Measurements from ENCODE around the gene HTN1.

GRCh38 chr4:70002507-70002906 lies 47.7 kb upstream of the HTN1 start:
- TF ChIP-seq RAD21 (IDR thresholded peaks at IDR 0.05; ENCODE audit: low read depth): no peak
- no peak for TF ChIP-seq YY1 (IDR thresholded peaks at IDR 0.05; ENCODE audit: low read depth)
- TF ChIP-seq EP300 (IDR thresholded peaks at IDR 0.05; ENCODE audit: borderline replicate concordance): no peak
- TF ChIP-seq, protein P1, sequence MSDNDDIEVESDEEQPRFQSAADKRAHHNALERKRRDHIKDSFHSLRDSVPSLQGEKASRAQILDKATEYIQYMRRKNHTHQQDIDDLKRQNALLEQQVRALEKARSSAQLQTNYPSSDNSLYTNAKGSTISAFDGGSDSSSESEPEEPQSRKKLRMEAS (IDR thresholded peaks at IDR 0.05): no peak
- no peak for TF ChIP-seq USF1 (IDR thresholded peaks at IDR 0.05)
- TF ChIP-seq ZBTB7A (IDR thresholded peaks at IDR 0.05; ENCODE audit: low read depth): no peak
- no peak for TF ChIP-seq REST (IDR thresholded peaks at IDR 0.05; ENCODE audit: low read depth)
